Fibroblast of the aortic adventitia (primary cell): ENCODE results near the gene ANKRD34B. TPM values are rescaled to one million over a fixed set of nuclear protein-coding genes. Genes with fewer than 3 reads are reported as not detected.
A peak's percentile ranks its signal among the peaks of the same experiment; 100 is the strongest.

Experiments
- DNase-seq: peaks from one replicate; pipeline ENCODE4 v3.0.0-alpha.2; 2010; ENCODE audit warnings: low read depth
- H3K4me3 ChIP-seq: 2 replicates; pipeline ENCODE4 v1.5.1; 2011; ENCODE audit warnings: low read depth, mild to moderate bottlenecking, control low read depth, low read length, moderate library complexity
- CTCF ChIP-seq: IDR thresholded peaks from 2 replicates; pipeline ENCODE4 v1.5.1; 2011; ENCODE audit warnings: mild to moderate bottlenecking, low read length, control low read depth, inconsistent platforms; ENCODE audit not compliant: insufficient read depth
- total RNA-seq: library from RNA; depleted of rRNA; stranded (reverse); fragments of >200 nt; gene quantifications from 2 replicates; pipeline ENCODE4 v1.2.3, GENCODE V29; 2012; ENCODE audit warnings: low replicate concordance

Gene ANKRD34B
- total RNA-seq, 1 donor = not detected

- DNase-seq = no peak
- no peak overlapping the region for H3K4me3 ChIP-seq
- no peak for TF ChIP-seq CTCF
These were observed 10.8 kb downstream of the ANKRD34B start for GRCh38 chr5:80559244-80559643.

GRCh38 chr5:80555099-80555498 lies 15.0 kb downstream of the ANKRD34B start:
- TF ChIP-seq CTCF = no peak
- no peak overlapping the region for H3K4me3 ChIP-seq

GRCh38 chr5:80554646-80555045 lies 15.4 kb downstream of the ANKRD34B start:
- TF ChIP-seq CTCF = no peak
- no peak overlapping the region for H3K4me3 ChIP-seq
- DNase-seq = no peak

More at GRCh38 chr5:80555099-80555498, 15.0 kb downstream of the ANKRD34B start:
- no peak for DNase-seq

- peak; percentile 12 for DNase-seq
- no peak for TF ChIP-seq CTCF
- no peak overlapping the region for H3K4me3 ChIP-seq
These were observed 28.7 kb downstream of the ANKRD34B start for GRCh38 chr5:80541392-80541791.

- no peak overlapping the region for H3K4me3 ChIP-seq
- no peak for TF ChIP-seq CTCF
- DNase-seq = peak; percentile 56
These were observed 29.4 kb downstream of the ANKRD34B start for GRCh38 chr5:80540691-80541090.

GRCh38 chr5:80516826-80517225 lies 53.3 kb downstream of the ANKRD34B start:
- DNase-seq = peak; percentile 70
- TF ChIP-seq CTCF = no peak
- H3K4me3 ChIP-seq = no peak overlapping the region

GRCh38 chr5:80509362-80509761 lies 60.7 kb downstream of the ANKRD34B start:
- no peak for TF ChIP-seq CTCF
- no peak for DNase-seq

More at GRCh38 chr5:80509362-80509761, 60.7 kb downstream of the ANKRD34B start:
- H3K4me3 ChIP-seq = no peak overlapping the region
